ENCODE measurements around the gene AUTS2.

DNA sequence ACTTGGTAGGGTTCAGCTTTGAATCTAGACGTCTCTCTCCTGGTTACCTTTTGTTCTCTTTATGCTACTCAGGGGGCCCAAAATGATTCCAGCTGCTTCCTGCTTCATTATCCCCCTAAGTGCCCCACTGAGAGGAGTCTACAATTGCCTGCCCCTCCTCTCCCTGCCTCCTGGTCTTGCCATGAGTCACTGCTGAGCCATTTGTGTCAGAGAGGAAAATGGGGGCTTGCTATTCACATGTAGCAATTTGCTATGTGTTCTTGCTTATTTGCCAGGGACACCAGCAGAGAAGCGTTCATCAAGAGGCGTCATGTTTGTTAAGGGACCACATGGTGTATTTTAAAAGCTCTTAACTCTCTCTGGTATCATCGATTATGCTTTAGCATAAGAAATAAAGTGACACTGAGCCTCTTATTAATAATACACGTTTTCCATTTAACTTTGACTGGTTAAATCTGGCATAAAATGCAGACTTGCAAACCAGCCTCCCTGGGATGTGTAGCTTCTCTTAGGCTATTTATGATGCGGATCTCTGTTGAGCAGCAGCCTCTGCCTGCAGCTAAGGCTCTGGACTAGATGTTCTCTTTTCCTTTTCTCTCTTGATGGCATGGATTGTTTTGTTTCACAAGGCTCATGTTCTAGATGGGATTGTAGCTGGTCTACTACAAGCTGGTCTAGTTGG, 239.3 kb downstream of the AUTS2 start:
- no peak for TF ChIP-seq CTCF (conservative IDR thresholded peaks at IDR 0.05; ENCODE audit: low read length)
- TF ChIP-seq EZH2phosphoT487 (IDR thresholded peaks at IDR 0.05; ENCODE audit: borderline replicate concordance) = no peak
